NCI-H2227 treated with DMSO at 0.1 percent for 48 hours (cell line): Measurements from ENCODE around the gene ATP8B2.

ENCODE experiments used
- DNase-seq: peaks from one replicate; lab custom pipeline; 2025; lab: John Stamatoyannopoulos, UW

ATP8B2 gene

GRCh38 chr1:154398678-154399077, 73.4 kb downstream of the ATP8B2 start:
- DNase-seq, result no peak

- no peak for DNase-seq
These were observed 75.1 kb downstream of the ATP8B2 start for GRCh38 chr1:154400381-154400801.
